ENCODE data around the gene DDIAS. TPM values are rescaled to one million over a fixed set of nuclear protein-coding genes. Genes with fewer than 3 reads are reported as not detected.

The DDIAS gene
- total RNA-seq, 1 experiment from 2014 or later, result 17.1 TPM

GRCh38 chr11:82927264-82927880, 25.8 kb downstream of the DDIAS start (continued):
- no peak for TF ChIP-seq ZBTB33 (IDR thresholded peaks at IDR 0.05; ENCODE audit: extremely low read depth, insufficient replicate concordance, low read length)
- no peak for TF ChIP-seq POLR2AphosphoS5 (IDR thresholded peaks at IDR 0.05; ENCODE audit: low read depth, low read length)
- no peak for TF ChIP-seq POLR2A (IDR thresholded peaks at IDR 0.05; ENCODE audit: borderline replicate concordance, extremely low read depth, insufficient read depth, insufficient read length)

DNA sequence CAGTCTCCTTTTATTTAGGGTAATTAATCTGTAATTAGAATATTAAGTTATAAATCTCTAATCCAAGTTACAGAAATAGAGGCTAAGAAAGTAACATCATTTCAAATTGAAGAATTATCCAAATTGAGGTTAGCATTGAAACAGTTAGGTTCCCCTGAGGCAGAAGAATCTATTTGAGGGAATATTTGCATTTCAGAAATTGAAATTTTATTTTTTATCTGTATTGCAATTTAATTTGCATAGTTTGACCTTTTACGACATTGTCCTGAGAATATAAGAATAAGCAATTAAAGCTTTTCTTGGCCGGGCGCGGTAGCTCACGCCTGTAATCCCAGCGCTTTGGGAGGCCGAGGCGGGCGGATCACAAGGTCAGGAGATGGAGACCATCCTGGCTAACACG, 27.6 kb downstream of the DDIAS start:
- Histone ChIP-seq H3K27ac (ENCODE audit: low read depth, low read length) (no peak overlapping the region), H3K36me3 (ENCODE audit: control insufficient read depth in 1 of 2, insufficient read depth in 2 of 2, low read length in 2 of 2) (peaks cover 8 to 25% of the 10 kb centered on the region in 2 experiments; a peak in 3 of 4 replicates), H2AFZ (ENCODE audit: low read depth, low read length, poor library complexity, severe bottlenecking) (no peak overlapping the region), H3K4me2 (ENCODE audit: low read length) (no peak overlapping the region), H3K27me3 (ENCODE audit: insufficient read depth, low read length) (no peaks in the 10 kb centered on the region), H3K4me1 (ENCODE audit: control insufficient read depth in 1 of 2, insufficient read depth in 2 of 2, low read length in 2 of 2) (no peaks in the 10 kb centered on the region), H3K9me3 (ENCODE audit: control insufficient read depth in 1 of 2, insufficient read depth in 1 of 2, low read depth in 1 of 2, low read length in 2 of 2) (no peaks in the 10 kb centered on the region), H3K4me3 (replicated peaks in 1 of 2; ENCODE audit: low read depth in 1 of 2, low read length in 2 of 2) (no peak overlapping the region), H3K79me2 (ENCODE audit: insufficient read depth, low read length) (no peaks in the 10 kb centered on the region), H3K9ac (ENCODE audit: low read length) (no peak overlapping the region), H3K9me2 (ENCODE audit: insufficient read depth) (no peaks in the 10 kb centered on the region), H4K20me1 (ENCODE audit: insufficient read depth) (no peaks in the 10 kb centered on the region)
- ChIA-PET RAD21 (ENCODE audit: low non-redundant PET in 1 of 2, low total read pairs in 2 of 2, uncharacterized antibody in 2 of 2, unreplicated experiment in 2 of 2) (no interaction called here), POLR2A (no interaction called here), CTCF (no interaction called here)
- DNase-seq (ENCODE audit: low read depth, low spot score) (no peak), ATAC-seq (no peak)
- no TSS peak for BruUV-seq (replicated peaks)
- intact Hi-C loops (cut with micrococcal nuclease), result no loop called here
- TF ChIP-seq CTCF (IDR thresholded peaks at IDR 0.05 in 2 of 3, conservative IDR thresholded peaks at IDR 0.05 in 1 of 3; ENCODE audit: borderline replicate concordance in 1 of 3, insufficient read depth in 1 of 3, low read depth in 2 of 3, low read length in 2 of 3), result no peak
- TF ChIP-seq, protein P1, sequence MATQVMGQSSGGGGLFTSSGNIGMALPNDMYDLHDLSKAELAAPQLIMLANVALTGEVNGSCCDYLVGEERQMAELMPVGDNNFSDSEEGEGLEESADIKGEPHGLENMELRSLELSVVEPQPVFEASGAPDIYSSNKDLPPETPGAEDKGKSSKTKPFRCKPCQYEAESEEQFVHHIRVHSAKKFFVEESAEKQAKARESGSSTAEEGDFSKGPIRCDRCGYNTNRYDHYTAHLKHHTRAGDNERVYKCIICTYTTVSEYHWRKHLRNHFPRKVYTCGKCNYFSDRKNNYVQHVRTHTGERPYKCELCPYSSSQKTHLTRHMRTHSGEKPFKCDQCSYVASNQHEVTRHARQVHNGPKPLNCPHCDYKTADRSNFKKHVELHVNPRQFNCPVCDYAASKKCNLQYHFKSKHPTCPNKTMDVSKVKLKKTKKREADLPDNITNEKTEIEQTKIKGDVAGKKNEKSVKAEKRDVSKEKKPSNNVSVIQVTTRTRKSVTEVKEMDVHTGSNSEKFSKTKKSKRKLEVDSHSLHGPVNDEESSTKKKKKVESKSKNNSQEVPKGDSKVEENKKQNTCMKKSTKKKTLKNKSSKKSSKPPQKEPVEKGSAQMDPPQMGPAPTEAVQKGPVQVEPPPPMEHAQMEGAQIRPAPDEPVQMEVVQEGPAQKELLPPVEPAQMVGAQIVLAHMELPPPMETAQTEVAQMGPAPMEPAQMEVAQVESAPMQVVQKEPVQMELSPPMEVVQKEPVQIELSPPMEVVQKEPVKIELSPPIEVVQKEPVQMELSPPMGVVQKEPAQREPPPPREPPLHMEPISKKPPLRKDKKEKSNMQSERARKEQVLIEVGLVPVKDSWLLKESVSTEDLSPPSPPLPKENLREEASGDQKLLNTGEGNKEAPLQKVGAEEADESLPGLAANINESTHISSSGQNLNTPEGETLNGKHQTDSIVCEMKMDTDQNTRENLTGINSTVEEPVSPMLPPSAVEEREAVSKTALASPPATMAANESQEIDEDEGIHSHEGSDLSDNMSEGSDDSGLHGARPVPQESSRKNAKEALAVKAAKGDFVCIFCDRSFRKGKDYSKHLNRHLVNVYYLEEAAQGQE (IDR thresholded peaks at IDR 0.05; ENCODE audit: low read depth), result no peak
- no peak for TF ChIP-seq ZFX (IDR thresholded peaks at IDR 0.05)
- TF ChIP-seq POLR2AphosphoS5 (IDR thresholded peaks at IDR 0.05; ENCODE audit: low read depth, low read length), result no peak
- TF ChIP-seq ZBTB33 (IDR thresholded peaks at IDR 0.05; ENCODE audit: extremely low read depth, insufficient replicate concordance, low read length), result no peak
- TF ChIP-seq EZH2 (IDR thresholded peaks at IDR 0.05), result no peak
- TF ChIP-seq CBX3 (IDR thresholded peaks at IDR 0.05; ENCODE audit: low read depth), result no peak
- TF ChIP-seq, protein P2, sequence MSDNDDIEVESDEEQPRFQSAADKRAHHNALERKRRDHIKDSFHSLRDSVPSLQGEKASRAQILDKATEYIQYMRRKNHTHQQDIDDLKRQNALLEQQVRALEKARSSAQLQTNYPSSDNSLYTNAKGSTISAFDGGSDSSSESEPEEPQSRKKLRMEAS (IDR thresholded peaks at IDR 0.05), result no peak
- no peak for TF ChIP-seq FOSL1 (IDR thresholded peaks at IDR 0.05; ENCODE audit: low read depth)
- no peak for TF ChIP-seq EGR1 (IDR thresholded peaks at IDR 0.05; ENCODE audit: low read depth)
- no peak for TF ChIP-seq TCF7L2 (IDR thresholded peaks at IDR 0.05; ENCODE audit: borderline replicate concordance, extremely low read depth, insufficient read depth, insufficient read length)
- TF ChIP-seq ATF3 (IDR thresholded peaks at IDR 0.05), result no peak
- no peak for TF ChIP-seq EZH2phosphoT487 (IDR thresholded peaks at IDR 0.05; ENCODE audit: borderline replicate concordance)

All from HCT116 (cell line).